ENCODE results near the gene LEMD2.

The LEMD2 gene

GRCh38 chr6:33738153-33738552 lies 50.8 kb downstream of the LEMD2 start:
- peaks cover 13% of the 10 kb centered on the region for H3K27me3 Mint-ChIP-seq
- H3K27ac Mint-ChIP-seq: no peak overlapping the region
- ATAC-seq: no peak
- no peaks in the 10 kb centered on the region for H3K9me3 Mint-ChIP-seq
- H3K4me3 Mint-ChIP-seq: no peak overlapping the region
- H3K4me1 Mint-ChIP-seq: no peaks in the 10 kb centered on the region
- no peaks in the 10 kb centered on the region for H3K36me3 Mint-ChIP-seq

GRCh38 chr6:33737267-33738026 lies 51.5 kb downstream of the LEMD2 start:
- Mint-ChIP-seq H3K9me3 (no peaks in the 10 kb centered on the region), H3K36me3 (no peaks in the 10 kb centered on the region), H3K27ac (no peak overlapping the region), H3K27me3 (peaks cover 13% of the 10 kb centered on the region), H3K4me1 (no peaks in the 10 kb centered on the region), H3K4me3 (no peak overlapping the region)
- ATAC-seq: no peak

GRCh38 chr6:33735216-33735615 lies 53.7 kb downstream of the LEMD2 start:
- Mint-ChIP-seq H3K4me3 (no peak overlapping the region), H3K36me3 (no peaks in the 10 kb centered on the region), H3K27ac (no peak overlapping the region), H3K27me3 (peaks cover 9% of the 10 kb centered on the region), H3K9me3 (no peaks in the 10 kb centered on the region), H3K4me1 (no peaks in the 10 kb centered on the region)
- ATAC-seq: no peak

- ATAC-seq: no peak
- Mint-ChIP-seq H3K27me3 (peaks cover 13% of the 10 kb centered on the region), H3K9me3 (no peaks in the 10 kb centered on the region), H3K27ac (no peak overlapping the region), H3K4me1 (peaks cover 4% of the 10 kb centered on the region), H3K4me3 (no peak overlapping the region), H3K36me3 (no peaks in the 10 kb centered on the region)
These were observed 55.3 kb downstream of the LEMD2 start for GRCh38 chr6:33733709-33734007.

GRCh38 chr6:33732817-33733708 lies 55.9 kb downstream of the LEMD2 start:
- H3K4me3 Mint-ChIP-seq: no peak overlapping the region
- ATAC-seq: no peak
- peaks cover 10% of the 10 kb centered on the region for H3K4me1 Mint-ChIP-seq
- no peaks in the 10 kb centered on the region for H3K9me3 Mint-ChIP-seq
- peaks cover 17% of the 10 kb centered on the region for H3K27me3 Mint-ChIP-seq
- no peaks in the 10 kb centered on the region for H3K36me3 Mint-ChIP-seq
- no peak overlapping the region for H3K27ac Mint-ChIP-seq

- Mint-ChIP-seq H3K27ac (no peak overlapping the region), H3K4me1 (peaks cover 16% of the 10 kb centered on the region), H3K4me3 (no peak overlapping the region), H3K27me3 (peaks cover 17% of the 10 kb centered on the region), H3K9me3 (no peaks in the 10 kb centered on the region), H3K36me3 (no peaks in the 10 kb centered on the region)
- ATAC-seq: no peak
These were observed 56.5 kb downstream of the LEMD2 start for GRCh38 chr6:33732385-33732784.

GRCh38 chr6:33731751-33732282 lies 57.1 kb downstream of the LEMD2 start:
- no peak for ATAC-seq
- Mint-ChIP-seq H3K4me1 (peaks cover 22% of the 10 kb centered on the region), H3K9me3 (no peaks in the 10 kb centered on the region), H3K36me3 (no peaks in the 10 kb centered on the region), H3K4me3 (no peak overlapping the region), H3K27ac (no peak overlapping the region), H3K27me3 (peaks cover 21% of the 10 kb centered on the region)

- peaks cover 28% of the 10 kb centered on the region for H3K4me1 Mint-ChIP-seq
- no peaks in the 10 kb centered on the region for H3K9me3 Mint-ChIP-seq
- H3K27me3 Mint-ChIP-seq: peaks cover 29% of the 10 kb centered on the region
- ATAC-seq: no peak
- no peak overlapping the region for H3K27ac Mint-ChIP-seq
- no peaks in the 10 kb centered on the region for H3K36me3 Mint-ChIP-seq
- no peak overlapping the region for H3K4me3 Mint-ChIP-seq
These were observed 57.9 kb downstream of the LEMD2 start for GRCh38 chr6:33731035-33731434.

GRCh38 chr6:33730611-33731010 lies 58.3 kb downstream of the LEMD2 start:
- Mint-ChIP-seq H3K9me3 (no peaks in the 10 kb centered on the region), H3K4me3 (no peak overlapping the region), H3K27me3 (peaks cover 33% of the 10 kb centered on the region), H3K27ac (no peak overlapping the region), H3K36me3 (no peaks in the 10 kb centered on the region), H3K4me1 (peaks cover 28% of the 10 kb centered on the region)
- no peak for ATAC-seq

- peaks cover 48% of the 10 kb centered on the region for H3K27me3 Mint-ChIP-seq
- H3K4me3 Mint-ChIP-seq: no peak overlapping the region
- peaks cover 28% of the 10 kb centered on the region for H3K4me1 Mint-ChIP-seq
- no peak overlapping the region for H3K27ac Mint-ChIP-seq
- no peaks in the 10 kb centered on the region for H3K9me3 Mint-ChIP-seq
- ATAC-seq: no peak
- H3K36me3 Mint-ChIP-seq: no peaks in the 10 kb centered on the region
These were observed 59.9 kb downstream of the LEMD2 start for GRCh38 chr6:33729059-33729458.

- no peak for ATAC-seq
- Mint-ChIP-seq H3K4me3 (no peak overlapping the region), H3K9me3 (no peaks in the 10 kb centered on the region), H3K4me1 (peaks cover 28% of the 10 kb centered on the region), H3K36me3 (no peaks in the 10 kb centered on the region), H3K27me3 (peaks cover 54% of the 10 kb centered on the region), H3K27ac (no peak overlapping the region)
These were observed 60.5 kb downstream of the LEMD2 start for GRCh38 chr6:33728438-33728837.

- Mint-ChIP-seq H3K36me3 (no peaks in the 10 kb centered on the region), H3K27me3 (peaks cover 56% of the 10 kb centered on the region), H3K4me3 (no peak overlapping the region), H3K9me3 (no peaks in the 10 kb centered on the region), H3K4me1 (peaks cover 28% of the 10 kb centered on the region), H3K27ac (no peak overlapping the region)
- ATAC-seq: no peak
These were observed 61.0 kb downstream of the LEMD2 start for GRCh38 chr6:33727932-33728331.

GRCh38 chr6:33727126-33727525 lies 61.8 kb downstream of the LEMD2 start:
- H3K36me3 Mint-ChIP-seq: no peaks in the 10 kb centered on the region
- H3K27ac Mint-ChIP-seq: no peak overlapping the region
- peaks cover 55% of the 10 kb centered on the region for H3K27me3 Mint-ChIP-seq
- ATAC-seq: no peak
- no peaks in the 10 kb centered on the region for H3K9me3 Mint-ChIP-seq
- no peak overlapping the region for H3K4me3 Mint-ChIP-seq
- H3K4me1 Mint-ChIP-seq: peaks cover 28% of the 10 kb centered on the region

GRCh38 chr6:33726696-33727095 lies 62.2 kb downstream of the LEMD2 start:
- Mint-ChIP-seq H3K4me3 (no peak overlapping the region), H3K27me3 (peaks cover 55% of the 10 kb centered on the region), H3K36me3 (no peaks in the 10 kb centered on the region), H3K9me3 (no peaks in the 10 kb centered on the region), H3K4me1 (peaks cover 31% of the 10 kb centered on the region), H3K27ac (no peak overlapping the region)
- ATAC-seq: no peak

- Mint-ChIP-seq H3K27me3 (peaks cover 55% of the 10 kb centered on the region), H3K27ac (no peak overlapping the region), H3K4me1 (peaks cover 38% of the 10 kb centered on the region), H3K36me3 (no peaks in the 10 kb centered on the region), H3K4me3 (no peak overlapping the region), H3K9me3 (no peaks in the 10 kb centered on the region)
- ATAC-seq: no peak
These were observed 62.8 kb downstream of the LEMD2 start for GRCh38 chr6:33725891-33726673.
